HG02885 (cell line): Measurements from ENCODE around the gene ATXN7L1.
"Not testable (repeated sequence)": the region's sequence is repeated elsewhere in the genome, so short reads cannot be mapped to it uniquely, and the experiment has no call there.

Source experiments
- ATAC-seq: cut with Tn5 transposase; IDR thresholded peaks from one replicate; pipeline ENCODE4 v1.9.1; 2021; ENCODE audit warnings: mild to moderate bottlenecking; ENCODE audit not compliant: unreplicated experiment, poor library complexity

ATXN7L1 gene

GRCh38 chr7:105862770-105863169, 13.6 kb downstream of the ATXN7L1 start:
- no peak for ATAC-seq

GRCh38 chr7:105862276-105862675, 14.1 kb downstream of the ATXN7L1 start:
- ATAC-seq: no peak

GRCh38 chr7:105861224-105861623, 15.2 kb downstream of the ATXN7L1 start:
- ATAC-seq: no peak

GRCh38 chr7:105860793-105861192, 15.6 kb downstream of the ATXN7L1 start:
- ATAC-seq: no peak

- no peak for ATAC-seq
Observed at GRCh38 chr7:105857009-105857952, 19.1 kb downstream of the ATXN7L1 start.

GRCh38 chr7:105854498-105854897, 21.9 kb downstream of the ATXN7L1 start:
- ATAC-seq: no peak

- no peak for ATAC-seq
Observed at GRCh38 chr7:105853931-105854419, 22.4 kb downstream of the ATXN7L1 start.

GRCh38 chr7:105851064-105851463, 25.3 kb downstream of the ATXN7L1 start:
- no peak for ATAC-seq

GRCh38 chr7:105849122-105849855, 27.1 kb downstream of the ATXN7L1 start:
- ATAC-seq: no peak

- ATAC-seq: no peak
Observed at GRCh38 chr7:105846404-105846803, 30.0 kb downstream of the ATXN7L1 start.

- not testable (repeated sequence) for ATAC-seq
Observed at GRCh38 chr7:105844681-105845080, 31.7 kb downstream of the ATXN7L1 start.

- ATAC-seq: no peak
Observed at GRCh38 chr7:105841866-105842265, 34.5 kb downstream of the ATXN7L1 start.

GRCh38 chr7:105840981-105841749, 35.2 kb downstream of the ATXN7L1 start:
- no peak for ATAC-seq

GRCh38 chr7:105839266-105839665, 37.1 kb downstream of the ATXN7L1 start:
- ATAC-seq: no peak

- no peak for ATAC-seq
Observed at GRCh38 chr7:105838627-105839231, 37.7 kb downstream of the ATXN7L1 start.

GRCh38 chr7:105837765-105838626, 38.4 kb downstream of the ATXN7L1 start:
- no peak for ATAC-seq

GRCh38 chr7:105835441-105835840, 41.0 kb downstream of the ATXN7L1 start:
- ATAC-seq: no peak

- no peak for ATAC-seq
Observed at GRCh38 chr7:105831824-105832535, 44.4 kb downstream of the ATXN7L1 start.

GRCh38 chr7:105831302-105831620, 45.1 kb downstream of the ATXN7L1 start:
- ATAC-seq: no peak
